GM19240 (cell line): ENCODE data around the gene EHMT2.

Experiments used
- DNase-seq: peaks from one replicate; pipeline ENCODE4 v3.0.0; 2011; ENCODE audit warnings: low spot score; ENCODE audit not compliant: insufficient read length

The EHMT2 gene

GRCh38 chr6:31889331-31889972, 8.0 kb downstream of the EHMT2 start:
- DNase-seq = no peak

DNA sequence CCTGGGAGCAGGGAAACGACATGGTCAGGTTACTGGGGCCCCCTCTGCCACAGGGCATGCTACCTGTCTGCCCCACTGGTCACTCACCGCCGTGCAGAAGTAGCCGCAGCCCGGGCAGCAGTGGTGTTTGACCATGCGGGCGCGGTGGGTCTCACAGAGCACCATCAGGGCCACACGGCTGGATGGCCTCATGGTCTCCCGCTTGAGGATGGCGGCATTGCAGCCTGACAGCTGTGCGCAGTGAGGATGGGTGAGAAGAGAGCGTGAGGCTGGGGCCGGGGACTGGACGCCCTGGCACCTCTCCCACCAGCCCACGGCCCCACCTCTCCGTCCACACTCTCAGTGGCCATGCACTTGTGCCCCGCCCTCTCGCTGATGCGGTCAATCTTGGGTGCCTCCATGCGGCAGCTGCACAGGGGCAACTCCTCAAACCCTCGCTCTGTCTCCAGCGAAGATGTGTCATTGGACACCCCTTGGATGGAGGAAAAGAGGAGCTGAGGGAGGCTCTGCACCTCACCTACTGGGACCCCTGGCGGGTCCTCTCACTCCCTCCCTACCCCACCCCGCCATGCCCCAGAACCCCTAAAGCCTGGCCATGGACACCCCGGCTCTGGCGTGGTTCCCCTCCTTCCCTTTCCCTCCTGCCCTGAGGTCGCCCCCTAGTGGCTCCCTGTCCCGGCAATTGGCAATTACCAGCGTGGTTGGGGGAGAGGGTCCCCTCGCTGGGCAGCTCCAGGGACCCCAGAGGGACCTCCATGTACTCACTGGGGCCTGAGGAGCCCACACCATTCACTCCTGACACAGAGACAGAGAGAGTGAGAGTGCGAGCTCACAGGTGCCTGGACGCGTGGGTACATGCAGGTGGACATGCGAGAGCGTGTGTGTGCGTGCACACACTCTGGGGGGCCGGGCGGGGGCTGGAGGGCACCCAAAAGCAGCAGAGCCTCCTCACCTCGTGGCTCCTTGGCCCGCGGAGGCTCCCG, 8.9 kb downstream of the EHMT2 start:
- peak; percentile 51 for DNase-seq

DNA sequence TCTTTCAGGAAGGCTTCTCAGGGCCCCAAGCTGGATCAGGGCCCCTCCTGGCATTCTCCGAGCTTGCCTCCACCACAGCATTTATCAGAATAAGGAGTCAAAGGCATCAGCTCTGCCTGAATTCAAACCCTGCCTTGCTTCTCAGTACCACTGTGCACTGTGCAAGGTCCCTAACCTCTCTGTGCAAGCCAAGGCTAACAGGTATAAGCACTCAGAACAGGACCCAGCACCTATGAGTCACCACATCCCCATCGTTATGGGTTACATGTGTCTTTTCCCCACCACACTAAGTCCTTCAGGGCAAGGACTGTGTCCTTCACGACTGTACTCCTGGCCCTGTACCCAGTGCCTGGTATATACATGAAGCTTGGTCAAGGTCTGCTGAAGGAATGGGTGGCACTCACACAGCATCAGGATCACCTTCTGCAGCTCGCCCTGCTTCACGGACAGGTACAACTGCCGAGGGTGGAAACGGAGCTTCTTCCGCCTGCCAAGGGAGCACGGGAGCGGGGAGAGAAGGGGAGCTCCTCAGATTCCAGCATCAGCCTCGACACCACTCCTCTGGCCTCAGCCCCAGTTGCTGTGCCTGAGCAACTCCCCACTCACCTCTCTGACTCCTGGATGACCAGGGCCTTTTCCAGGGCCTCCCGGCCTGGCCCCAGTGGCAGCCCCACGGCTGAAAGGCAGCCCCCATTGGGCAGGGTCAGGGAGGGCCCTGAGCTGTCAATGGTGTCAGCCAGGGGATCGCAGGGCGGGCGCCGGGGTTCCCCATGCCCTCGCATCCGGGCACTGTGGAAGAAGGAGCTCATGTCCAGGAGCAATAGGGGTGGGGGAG, 10.1 kb downstream of the EHMT2 start:
- no peak for DNase-seq

- DNase-seq = no peak
Measured at GRCh38 chr6:31886541-31886991, 10.9 kb downstream of the EHMT2 start.

DNA sequence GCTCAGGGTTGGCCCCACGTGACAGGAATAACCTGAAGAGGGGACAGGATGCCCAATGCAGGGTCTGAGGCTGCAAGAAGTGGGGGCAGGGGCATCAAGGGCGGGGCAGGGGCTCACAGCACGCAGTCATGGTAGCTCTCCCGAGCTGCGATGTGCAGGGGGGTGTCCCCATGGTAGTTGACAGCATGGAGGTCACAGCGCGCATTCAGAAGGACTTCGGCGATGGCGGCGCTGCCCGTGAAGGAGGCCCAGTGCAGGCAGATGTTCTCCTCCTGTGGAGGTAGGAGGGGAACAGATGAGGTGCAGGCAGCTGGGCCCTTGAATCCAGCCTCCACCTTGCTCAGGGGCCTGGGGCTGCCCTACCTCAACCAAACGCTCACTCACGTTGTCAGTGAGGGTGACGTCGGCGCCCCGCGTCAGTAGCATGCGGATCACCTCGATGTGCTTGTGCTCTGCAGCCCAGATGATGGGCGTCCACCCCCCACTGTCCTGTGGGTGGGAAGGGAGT, 12.9 kb downstream of the EHMT2 start:
- no peak for DNase-seq

- DNase-seq = no peak
Measured at GRCh38 chr6:31883676-31884075, 13.8 kb downstream of the EHMT2 start.

DNA sequence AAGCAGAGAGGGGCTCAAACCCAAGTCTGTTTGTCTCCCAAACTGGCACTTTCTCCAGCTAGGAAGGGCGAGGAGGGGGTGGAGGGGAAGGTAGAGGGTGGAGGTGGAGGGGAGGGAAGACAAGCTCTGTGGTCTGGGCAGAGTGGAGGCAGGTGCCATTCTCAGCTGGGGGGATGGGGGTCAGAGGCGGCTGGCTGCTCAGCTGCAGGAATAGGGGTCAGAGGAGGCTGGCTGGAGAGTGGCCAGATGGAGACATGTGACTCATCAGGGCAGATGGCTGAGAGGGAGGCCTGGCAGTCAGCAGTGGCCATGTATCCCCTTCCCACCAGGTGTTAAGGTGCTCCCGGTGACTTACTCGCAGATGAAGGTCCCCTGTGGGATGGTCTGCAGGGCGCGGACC, 15.2 kb downstream of the EHMT2 start:
- no peak for DNase-seq

DNA sequence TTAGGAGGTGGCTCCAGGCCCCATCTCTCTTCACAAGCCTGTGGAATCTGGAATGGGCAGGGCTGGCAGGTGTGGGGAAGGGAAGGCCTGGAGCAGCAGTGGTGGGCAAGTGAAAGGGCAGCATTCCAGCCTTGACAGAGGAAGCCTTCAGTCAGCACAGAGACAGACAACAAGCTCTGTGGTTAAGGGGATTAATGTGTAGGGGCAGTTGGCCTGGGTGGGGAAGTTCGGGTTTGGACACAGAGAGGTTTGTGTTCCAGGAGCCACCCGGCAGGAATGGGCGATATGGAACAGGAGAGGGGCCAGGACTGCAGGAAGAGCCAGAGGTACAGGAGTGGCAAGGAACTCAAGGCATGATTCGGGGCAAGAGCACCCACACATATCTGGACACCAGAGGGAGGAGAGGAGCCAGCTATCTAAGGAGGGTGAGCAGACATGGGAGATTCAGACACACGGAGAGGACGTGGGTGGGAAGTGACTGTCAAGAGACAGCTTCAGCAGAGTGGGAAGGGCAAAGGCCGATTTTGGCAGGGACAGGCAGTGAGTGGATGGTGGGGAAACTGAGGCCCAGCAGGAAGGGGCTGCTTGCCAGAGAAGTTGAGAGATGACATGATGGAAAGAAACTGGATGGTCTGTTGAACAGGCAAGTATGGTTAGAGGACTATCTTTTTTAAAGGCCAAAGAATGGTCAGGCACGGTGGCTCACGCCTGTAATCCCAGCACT, 16.2 kb downstream of the EHMT2 start:
- DNase-seq = no peak

GRCh38 chr6:31880616-31881015, 16.9 kb downstream of the EHMT2 start:
- no peak for DNase-seq

GRCh38 chr6:31879901-31880300, 17.6 kb downstream of the EHMT2 start:
- DNase-seq = no peak

DNA sequence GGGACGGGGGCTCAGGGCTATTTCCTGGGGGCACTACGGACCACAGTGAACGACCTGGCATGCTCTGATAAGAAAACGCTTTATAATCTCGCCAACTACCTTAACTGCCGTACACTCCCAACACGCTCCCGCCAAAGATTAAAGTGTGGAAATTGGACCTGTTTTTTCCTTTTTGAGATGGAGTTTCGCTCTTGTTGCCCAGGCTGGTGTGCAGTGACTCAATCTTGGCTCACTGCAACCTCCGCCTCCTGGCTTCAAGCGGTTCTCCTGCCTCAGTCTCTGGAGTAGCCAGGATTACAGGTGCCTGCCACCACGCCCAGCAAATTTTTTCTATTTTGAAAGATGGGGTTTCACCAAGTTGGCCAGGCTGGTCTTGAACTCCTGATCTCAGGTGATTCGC, 18.4 kb downstream of the EHMT2 start:
- no peak for DNase-seq

GRCh38 chr6:31878726-31879125, 18.8 kb downstream of the EHMT2 start, which contains the start of gene SLC44A4:
Gene SLC44A4, minus strand, starts transcription at chr6:31878997. Its CDS starts 17 bp downstream, at chr6:31878980.
- DNase-seq = no peak

DNA sequence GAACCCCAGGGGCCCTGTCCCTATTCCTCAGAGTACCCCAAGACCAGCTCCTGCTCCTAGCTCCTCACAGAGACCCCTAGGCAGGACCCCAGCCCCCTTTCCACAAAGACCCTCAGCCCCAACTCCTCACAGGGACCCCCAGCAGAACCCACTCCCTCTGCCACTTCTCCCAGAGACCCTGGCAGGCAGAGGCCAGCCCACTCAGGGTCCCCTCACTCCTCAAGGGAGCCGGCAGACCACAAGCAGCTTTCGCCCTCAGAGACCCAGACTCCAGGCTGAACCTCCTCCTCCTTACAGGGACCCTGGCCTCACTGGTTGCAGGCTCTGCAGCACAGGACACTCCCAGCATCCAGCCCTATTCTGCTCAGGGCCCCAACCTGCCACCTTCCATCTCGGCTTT, 19.3 kb downstream of the EHMT2 start:
- no peak for DNase-seq

- no peak for DNase-seq
Measured at GRCh38 chr6:31877651-31878161, 19.8 kb downstream of the EHMT2 start.

GRCh38 chr6:31877125-31877650, 20.3 kb downstream of the EHMT2 start:
- no peak for DNase-seq

GRCh38 chr6:31876357-31876756, 21.1 kb downstream of the EHMT2 start:
- no peak for DNase-seq

DNA sequence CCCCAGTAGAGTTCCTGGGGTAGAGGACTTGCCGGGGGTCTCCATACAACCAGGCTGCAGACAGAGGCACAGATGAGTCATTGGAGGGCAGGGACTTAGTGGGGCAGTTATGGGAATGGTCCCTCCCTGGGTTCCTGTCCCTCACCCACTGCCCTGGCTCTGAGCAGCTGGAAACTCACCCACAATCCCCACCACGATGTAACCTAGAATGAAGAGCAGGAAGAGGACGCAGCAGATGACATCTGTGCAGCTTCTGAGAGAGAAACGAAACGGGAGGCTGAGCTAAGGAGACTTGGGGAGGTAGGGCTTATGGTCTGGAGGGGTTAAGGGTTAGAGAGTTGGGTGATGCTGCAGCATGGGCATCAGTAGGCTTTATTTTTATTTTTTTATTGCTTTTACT, 21.6 kb downstream of the EHMT2 start:
- no peak for DNase-seq

- no peak for DNase-seq
Measured at GRCh38 chr6:31874836-31875572, 22.5 kb downstream of the EHMT2 start.

DNA sequence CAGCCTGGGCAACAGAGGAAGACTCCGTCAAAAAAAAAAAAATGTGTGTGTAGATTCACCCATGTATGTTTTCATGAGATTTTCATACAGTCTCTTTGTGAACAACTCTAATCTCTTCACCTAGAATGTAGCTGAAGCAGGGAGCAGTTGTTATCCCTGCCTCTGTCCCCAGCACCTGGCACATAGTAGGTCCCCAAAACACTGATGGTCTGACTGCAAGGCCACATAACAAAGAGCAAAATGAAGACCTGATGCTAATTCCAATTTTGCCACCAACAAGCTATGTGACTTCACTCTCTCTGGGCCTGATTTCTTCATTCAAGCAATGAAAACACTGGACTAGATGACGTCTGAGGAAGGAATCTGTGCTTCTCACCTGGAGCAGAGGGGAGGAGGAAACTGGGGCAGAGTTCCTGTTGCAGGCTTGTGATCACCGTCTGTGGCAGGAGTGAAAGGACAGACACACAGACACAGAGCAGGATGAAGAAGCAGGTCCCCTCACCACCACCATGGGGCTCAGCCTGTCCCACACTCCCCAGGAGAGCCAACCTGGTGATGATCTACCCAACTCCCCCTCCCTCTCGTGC, 23.3 kb downstream of the EHMT2 start:
- DNase-seq = no peak
